HG03060 (cell line): ENCODE measurements around the gene CCDC15.

Experiments
- ATAC-seq: cut with Tn5 transposase; IDR thresholded peaks from one replicate; pipeline ENCODE4 v1.9.1; 2021; ENCODE audit warnings: low read depth, moderate number of reproducible peaks; ENCODE audit not compliant: unreplicated experiment

CCDC15 gene

GRCh38 chr11:125063429-125064043, 109.5 kb downstream of the CCDC15 start:
- ATAC-seq = no peak

DNA sequence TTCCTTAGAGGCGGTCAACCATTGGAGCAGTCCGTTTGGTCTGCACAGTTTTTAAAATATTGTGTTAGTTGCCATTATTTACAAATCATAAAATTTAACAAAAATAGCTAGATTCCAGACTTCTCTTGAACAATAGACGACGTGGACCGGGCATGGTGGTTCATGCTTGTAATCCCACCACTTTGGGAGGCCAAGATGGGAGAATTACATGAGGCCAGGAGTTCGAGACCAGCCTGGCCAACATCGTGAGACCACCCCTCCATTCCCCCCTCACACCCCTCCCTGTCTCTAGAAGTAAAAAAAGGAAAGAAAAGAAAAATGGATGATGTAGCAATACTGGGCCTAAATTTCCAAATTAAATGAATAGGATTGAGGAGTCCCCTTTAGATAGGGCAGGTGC, 110.1 kb downstream of the CCDC15 start:
- no peak for ATAC-seq

GRCh38 chr11:125068368-125068767, 114.4 kb downstream of the CCDC15 start:
- ATAC-seq = no peak

GRCh38 chr11:125069008-125069407, 115.0 kb downstream of the CCDC15 start:
- no peak for ATAC-seq

- ATAC-seq = no peak
Observed at GRCh38 chr11:125069796-125070195, 115.8 kb downstream of the CCDC15 start.

DNA sequence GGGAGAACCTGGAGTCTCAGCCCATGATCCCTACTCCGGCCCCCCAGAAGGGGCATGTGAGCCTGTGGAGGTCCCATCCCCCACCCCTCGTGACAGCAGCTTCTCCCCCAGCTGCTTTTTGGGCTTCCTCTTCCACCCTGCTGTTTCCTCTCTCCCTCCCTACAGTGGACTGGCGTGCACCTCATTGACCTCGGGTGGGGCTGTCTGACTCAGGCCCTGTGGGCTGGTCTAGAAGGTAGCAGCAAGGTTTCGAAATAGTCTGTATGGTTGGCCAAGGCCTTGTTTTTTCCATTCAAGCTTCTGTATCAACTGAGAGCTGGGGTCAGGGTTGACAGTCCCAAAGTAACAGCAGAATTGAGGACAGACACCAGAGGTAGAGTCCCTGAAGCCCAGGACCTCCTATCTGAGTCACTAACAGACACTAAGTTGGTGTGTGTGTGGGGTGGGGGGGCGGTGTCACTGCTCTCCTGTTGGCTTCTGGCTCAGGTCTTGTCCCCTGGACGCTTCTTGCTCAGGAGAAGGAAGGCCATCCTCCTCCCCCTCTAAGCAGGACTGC, 116.8 kb downstream of the CCDC15 start:
- peak; percentile 54 for ATAC-seq

DNA sequence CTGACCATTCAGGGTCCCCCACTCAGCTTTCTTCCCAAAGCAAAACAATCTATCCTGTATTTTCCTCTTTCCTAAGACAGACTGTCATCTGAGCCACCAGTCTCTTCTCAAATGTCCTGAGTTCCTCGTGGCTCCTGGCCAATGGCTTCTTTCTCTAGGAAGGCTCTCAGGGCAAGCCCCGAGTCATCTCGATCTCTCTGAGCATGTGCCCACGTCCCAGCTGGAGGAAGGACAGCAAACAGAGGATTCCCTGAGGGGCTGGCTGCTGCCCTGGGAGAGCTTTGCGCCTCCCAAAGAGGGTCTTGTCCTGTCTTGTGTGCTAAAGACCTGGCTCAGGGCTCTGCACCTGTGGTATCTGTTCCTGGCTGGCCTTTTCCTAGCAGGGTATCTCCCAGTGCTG, 117.4 kb downstream of the CCDC15 start:
- ATAC-seq = no peak

- ATAC-seq = no peak
Observed at GRCh38 chr11:125071846-125072217, 117.8 kb downstream of the CCDC15 start.

DNA sequence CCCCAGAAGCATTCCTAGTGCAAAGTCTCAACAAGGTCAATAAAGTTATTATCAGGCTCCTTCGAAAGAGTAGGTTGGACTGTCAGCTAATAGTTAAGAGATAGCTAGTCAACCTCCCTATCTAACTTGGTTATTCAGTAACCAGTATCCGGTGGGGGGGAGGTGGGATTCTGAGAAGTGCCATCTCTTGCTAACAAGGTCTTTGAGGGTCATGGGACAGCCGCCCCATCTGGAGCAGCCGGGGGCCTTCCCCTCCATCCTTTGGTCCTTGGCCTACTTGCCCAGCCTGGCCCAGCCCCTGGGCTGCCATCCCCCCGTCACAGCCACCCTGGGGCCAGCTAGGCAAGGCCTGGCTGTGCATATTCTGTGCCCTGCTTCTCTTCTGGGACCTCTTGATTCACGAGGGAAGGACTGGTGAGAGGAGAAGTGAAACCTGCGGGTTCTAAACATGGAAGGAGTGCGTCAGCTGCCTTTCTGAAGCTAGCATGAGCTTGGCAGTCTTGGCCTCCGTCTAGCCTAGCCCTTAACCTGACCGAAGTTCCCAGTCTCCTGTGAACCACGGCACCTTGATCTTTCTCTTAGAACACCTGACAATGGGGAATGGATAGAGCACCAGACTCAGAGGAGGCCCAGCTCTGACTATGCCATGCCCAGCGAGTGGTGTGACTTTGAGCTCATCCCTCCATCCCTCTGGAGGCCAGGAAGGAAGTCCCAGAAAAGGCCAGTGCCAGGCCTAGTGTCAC, 118.4 kb downstream of the CCDC15 start:
- peak; percentile 76 for ATAC-seq

DNA sequence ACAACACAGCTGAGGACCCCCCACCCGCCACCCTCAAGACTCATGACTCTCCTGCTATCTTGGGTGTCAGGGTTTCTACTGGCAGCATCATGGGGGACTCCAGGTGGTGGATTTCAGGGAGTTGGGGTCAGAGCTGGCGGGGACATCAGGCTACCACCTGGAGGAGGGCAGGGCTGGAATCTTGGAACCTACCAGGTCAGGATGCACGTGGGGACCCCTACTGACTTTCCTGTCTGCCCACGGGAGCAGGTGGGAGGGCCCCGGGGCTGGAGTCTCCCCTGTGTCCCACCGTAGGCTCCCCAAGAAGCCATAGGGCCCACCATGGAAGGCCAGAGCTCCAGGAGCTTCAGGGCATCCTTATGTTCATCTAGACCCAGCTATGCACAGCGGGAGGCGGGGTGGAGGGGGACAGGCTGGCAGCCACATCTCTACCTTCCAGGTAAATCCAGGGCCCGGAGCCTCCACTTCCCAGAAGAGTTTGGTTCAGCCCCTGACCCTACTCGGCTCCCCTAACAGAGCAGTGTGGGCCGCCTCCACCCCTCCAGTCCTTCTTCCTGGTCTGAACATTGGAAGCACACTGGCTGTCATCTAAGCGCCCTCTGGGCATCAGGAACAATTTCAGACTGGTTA, 119.1 kb downstream of the CCDC15 start:
- no peak for ATAC-seq

DNA sequence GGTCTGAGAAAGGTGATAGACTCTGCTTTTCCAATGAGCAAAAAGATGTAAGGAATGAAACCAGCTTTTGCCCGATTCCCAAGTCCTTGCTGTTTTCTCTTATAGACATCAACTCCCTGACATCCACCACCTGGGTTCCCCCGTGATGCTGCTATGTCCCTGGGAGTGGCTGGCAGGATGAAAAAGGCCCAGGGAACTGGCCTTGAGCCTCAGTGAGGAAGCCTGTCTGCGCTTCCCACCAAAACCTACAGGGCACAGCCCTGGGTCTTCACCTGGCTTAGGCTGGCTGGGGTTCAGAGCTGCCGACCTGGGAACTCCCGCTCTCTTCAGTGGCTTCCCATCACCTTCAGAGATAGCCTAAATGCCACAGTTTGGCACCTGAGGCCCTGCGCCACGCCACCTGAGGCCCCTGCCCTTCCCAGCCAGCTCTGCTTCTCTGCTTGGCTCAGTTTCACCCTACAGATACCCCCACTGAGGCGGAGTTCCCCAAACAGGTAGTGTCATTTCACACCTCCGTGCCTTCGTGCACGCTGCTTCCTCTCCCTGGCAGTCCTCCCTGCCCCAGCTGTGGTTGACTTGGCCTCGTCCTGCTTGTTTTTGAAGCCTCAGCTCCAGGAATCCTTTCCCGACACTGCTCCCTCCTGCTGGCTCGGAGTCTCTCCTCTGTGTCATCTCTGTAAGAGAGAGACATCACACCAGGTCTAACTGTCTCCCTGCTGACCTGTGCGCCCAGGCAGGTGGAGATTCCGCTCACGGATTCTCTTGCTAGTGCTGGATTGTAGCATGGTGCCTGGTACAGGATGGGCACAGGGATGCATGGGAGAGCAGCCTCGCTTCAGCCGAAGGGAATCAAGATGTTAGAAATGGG, 119.8 kb downstream of the CCDC15 start:
- ATAC-seq = no peak

GRCh38 chr11:125074511-125075241, 120.7 kb downstream of the CCDC15 start:
- ATAC-seq = no peak

GRCh38 chr11:125075242-125075625, 121.2 kb downstream of the CCDC15 start:
- ATAC-seq = no peak

GRCh38 chr11:125075900-125076317, 121.9 kb downstream of the CCDC15 start:
- no peak for ATAC-seq

GRCh38 chr11:125076378-125076945, 122.5 kb downstream of the CCDC15 start:
- ATAC-seq = no peak

DNA sequence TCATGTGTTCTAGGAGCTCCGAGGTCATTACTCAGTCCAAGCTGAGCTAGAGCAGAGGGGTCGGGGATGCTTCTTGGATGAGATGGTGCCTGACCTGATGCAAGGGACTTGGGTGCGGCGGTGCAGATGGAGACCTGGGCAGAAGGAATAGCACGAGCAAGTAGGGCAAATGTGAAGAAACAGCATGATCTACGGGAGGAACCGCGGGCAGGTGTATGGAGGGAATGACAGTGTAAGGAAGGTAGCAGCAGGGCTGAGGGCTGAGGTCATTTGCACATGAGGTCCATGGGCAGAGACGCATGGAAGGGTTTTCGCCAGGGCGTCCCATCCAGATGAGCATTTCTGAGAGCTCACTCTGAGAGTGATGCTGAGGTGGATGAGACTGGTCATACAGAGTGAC, 124.0 kb downstream of the CCDC15 start:
- no peak for ATAC-seq

GRCh38 chr11:125078516-125079140, 124.6 kb downstream of the CCDC15 start:
- ATAC-seq = no peak

- ATAC-seq = no peak
Observed at GRCh38 chr11:125079151-125079877, 125.3 kb downstream of the CCDC15 start.
